HG02943 (cell line): ENCODE results near the gene PTPRK.
A peak's percentile ranks its signal among the peaks of the same experiment; 100 is the strongest.

Experiments
- ATAC-seq: cut with Tn5 transposase; IDR thresholded peaks from one replicate; pipeline ENCODE4 v1.9.1; 2021; ENCODE audit warnings: mild to moderate bottlenecking, low read depth, moderate library complexity; ENCODE audit not compliant: unreplicated experiment

PTPRK gene

DNA sequence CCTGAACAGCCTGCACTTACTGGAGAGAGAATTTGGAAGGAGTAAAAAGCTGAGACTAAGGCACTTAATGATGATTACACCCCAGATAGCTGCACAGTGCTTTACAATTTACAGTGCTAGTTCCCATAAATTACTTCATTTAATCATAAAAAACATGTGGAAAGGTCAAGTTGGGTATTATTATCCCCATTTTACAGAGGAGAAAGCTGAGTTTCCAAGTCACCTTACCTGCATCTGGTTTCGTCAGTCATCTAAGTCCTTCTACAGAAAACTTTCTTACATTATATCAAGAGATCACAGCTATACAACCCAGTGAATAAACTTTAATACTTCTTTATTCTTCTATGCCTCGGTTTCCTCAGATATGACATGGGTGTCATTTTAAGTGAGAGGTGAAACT is 3.3 kb downstream of the PTPRK start:
- no peak for ATAC-seq

DNA sequence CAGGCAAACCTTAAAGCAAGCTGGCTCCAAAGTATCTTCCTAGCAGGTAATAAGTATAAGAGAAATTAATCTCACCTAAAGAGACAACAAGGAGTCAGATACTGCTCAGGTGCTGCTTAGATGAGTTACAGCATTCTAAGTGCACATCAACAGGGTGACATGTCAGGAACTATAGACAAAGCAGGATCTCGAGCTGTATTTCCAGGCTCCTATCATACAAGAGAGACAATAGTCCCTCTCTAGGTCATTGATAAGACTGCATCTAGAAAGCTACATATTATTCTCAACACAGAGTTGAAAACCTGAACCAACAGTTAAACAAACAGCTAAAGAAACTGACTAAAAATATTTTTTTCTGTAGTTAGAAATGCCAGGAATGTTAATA is 3.9 kb downstream of the PTPRK start:
- no peak for ATAC-seq

DNA sequence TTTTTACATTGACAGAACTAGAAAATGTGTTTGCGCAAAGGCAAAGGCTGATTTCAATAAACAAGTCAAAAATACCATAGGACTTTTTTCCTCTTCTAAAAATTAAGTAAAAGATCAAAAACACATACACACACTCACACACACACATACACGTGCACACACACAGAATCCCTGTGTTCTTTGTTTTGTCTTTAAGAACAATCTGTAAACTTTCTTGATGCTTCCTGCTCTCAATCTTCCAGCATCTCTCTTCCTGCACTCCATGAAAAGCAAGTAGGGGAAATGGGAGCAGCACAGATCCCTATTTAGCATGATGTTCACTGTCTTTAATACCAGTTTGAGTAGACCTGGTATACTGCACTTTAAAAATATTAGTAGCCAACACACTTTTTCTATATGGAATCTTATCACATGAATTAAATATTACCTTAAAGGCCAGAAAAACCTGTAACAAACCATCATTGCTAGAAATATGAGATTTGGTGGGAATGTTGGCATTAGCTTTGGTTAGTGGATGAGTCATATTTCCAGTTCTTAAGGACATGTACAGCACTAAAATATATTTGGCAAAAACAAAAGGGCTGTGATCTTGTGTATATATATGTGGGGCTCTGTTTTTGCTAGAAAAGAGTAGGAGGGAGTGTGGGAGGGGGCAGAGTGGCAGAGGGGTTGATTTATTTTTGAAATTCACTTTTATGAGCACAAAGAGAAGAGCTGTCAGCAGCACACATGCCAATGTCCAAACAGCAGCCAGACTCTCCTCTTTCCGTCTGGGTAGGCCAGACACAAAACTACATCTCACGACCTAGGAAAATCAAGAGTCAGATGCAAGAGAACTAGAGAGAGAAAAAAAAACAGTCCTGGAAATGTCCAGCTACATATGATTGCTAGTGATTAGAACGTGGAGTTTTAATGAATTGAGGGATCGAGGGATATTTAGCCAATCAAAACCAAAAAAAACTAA is 4.6 kb downstream of the PTPRK start:
- ATAC-seq = no peak

DNA sequence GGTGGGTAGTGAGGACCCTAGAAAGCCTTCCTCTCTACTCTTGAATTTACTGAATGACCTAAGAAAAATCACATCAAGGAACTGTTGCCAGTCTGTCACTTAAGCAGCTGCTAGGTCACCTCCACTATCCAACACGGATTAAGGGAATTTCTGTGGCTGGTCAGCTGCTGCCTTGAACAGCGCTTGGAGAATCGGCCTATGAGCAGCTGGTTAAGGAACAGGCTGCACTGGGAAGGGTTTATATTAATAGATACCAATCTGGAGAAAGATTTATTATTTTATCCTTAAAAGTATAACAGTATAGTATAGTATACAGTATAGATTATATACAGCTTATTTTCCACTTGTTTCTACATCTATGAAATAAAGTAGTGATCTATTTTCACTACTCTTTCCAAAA is 6.5 kb downstream of the PTPRK start:
- no peak for ATAC-seq

DNA sequence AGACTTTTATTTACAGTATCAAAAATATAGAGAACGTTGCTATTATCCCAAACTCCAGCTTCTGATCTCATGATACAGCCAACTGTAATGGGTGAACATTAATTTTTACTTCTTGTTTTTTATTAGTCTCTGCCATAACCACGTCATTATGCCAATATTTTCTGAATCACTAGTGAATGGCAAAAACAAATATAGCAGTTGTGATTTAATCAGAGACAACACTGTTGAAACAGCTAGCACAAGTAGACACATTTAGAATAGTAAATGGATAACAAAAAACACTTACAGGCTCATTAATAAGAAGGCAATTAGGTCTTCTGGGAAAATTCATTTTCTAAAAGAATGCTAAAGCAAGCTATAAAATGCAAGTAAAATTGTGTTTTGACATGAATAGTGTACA is 8.1 kb downstream of the PTPRK start:
- no peak for ATAC-seq

DNA sequence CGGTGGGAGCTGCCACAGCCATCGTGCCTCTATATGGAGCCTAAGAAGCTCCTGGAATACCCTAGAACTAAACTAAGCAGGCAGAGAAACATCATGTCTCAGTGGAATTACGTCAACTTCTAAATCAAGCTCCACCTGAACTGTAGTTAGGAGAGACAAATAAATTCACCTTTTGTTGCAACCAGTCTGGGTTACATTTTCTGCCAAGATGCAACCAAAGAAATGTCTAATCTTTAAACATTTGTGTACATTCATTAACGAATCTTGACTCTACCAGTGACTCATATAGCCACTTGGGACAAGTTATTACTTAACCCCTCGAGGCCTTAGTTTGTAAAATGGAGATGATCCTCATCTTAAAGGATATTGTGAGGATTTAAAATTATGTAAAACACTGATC is 8.9 kb downstream of the PTPRK start:
- peak; percentile 59 for ATAC-seq

DNA sequence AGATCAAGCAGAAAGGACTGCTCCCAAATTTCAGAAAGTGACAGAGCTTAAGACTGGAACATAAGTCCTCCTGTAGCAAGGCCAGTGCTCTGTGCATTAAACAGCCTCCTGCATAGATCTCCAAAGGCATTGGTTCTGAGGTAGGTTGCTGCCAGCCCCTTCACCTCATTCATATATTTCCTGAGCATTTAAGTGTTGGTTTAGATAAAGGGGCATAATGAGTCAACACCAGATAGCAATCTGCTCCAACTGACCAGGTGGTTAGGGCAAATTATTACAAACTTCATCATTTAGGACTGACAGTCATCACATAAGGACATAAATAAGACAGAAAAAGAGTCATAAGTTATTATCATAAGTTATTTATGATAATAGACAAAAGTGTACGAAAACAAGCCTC is 10.7 kb downstream of the PTPRK start:
- no peak for ATAC-seq

DNA sequence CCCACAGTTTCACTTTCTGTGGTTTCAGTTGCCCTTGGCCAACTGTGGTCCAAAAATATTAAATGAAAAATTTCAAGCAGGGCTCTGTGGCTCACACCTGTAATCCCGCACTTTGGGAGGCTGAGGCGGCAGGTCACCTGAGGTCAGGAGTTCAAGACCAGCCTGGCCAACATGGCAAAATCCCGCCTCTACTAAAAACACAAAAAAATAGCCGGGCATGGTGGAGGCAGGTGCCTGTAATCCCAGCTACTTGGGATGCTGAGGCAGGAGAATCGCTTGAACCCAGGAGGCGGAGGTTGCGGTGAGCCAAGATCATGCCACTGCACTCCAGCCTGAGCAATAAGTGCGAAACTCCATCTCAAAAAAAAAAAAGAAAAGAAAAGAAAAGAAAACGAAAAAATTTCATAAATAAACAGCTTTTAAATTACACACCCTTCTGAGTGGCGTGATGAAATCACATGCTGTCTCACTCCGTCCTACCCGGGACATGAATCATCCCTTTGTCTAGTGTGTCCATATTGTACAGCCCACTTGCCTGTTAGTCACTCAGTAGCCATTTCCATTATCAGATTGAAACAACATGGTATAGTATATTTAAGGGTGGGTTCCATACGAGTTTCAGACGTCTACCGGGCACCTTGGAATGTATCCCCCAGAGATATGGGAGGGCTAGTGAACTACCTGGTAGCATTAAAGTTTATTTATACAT is 11.7 kb downstream of the PTPRK start:
- ATAC-seq = no peak

DNA sequence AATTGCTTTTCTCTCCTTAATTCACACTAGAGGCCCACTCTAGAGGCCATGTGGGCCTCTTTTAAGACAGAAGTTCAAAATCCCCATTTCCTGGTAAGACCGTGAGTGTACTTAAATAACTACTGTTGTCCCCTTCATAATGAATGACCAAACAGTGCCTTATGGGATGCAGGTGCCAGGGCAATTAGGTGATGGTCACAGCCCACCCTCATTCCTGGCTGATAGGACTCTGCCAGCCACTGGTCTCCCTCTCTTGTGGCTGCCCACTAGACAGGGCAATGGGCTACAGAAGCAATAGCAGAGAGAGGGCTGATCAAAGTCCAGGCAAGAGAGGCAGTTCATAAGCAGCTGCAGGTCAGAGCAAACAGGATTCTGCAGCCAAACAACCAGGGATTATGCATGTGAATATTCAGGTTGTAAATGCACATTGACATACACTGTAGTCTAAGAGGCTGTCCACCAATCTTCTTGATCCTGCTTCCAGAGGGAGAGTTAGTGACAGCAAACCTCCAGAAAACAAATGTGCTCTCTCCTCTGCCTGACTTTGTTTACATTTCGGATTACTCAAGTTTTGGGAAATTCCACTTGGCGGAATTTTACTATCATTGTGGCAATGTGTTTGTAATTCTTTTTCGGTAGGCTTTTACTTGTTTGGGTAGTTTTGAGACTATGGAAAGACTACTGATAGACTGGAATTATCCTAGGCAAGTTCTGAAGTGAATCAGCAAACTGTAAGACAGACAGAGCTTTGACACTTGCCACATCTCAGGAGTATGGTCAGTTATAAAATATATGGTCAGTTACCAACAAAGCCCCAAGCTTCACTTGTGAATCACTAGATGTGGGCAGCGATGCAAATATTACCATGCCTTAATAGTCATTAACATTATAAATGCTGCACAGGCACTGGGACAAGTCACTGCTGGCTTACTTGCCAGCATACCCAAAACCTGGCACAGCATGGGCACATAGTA is 12.8 kb downstream of the PTPRK start:
- no peak for ATAC-seq

DNA sequence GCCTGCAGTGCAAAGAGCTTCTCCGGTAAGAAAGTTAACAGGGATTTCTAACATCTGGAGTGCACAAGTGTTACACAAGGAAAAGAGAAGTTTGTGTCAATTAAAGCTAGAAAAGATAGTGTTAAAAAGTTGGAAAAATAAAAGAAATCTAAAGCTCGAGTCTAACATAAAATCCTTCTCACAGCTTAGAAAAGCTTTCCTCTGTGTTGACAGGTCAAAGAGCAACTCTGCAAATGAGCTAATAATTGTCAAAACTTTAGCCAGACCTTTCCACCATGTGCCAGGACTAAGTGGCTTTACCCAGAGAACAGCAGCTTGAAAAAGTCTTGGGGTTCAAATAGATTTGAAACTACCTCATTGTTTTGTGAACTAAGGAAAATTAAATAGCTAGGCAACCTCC is 14.8 kb downstream of the PTPRK start:
- ATAC-seq = no peak

DNA sequence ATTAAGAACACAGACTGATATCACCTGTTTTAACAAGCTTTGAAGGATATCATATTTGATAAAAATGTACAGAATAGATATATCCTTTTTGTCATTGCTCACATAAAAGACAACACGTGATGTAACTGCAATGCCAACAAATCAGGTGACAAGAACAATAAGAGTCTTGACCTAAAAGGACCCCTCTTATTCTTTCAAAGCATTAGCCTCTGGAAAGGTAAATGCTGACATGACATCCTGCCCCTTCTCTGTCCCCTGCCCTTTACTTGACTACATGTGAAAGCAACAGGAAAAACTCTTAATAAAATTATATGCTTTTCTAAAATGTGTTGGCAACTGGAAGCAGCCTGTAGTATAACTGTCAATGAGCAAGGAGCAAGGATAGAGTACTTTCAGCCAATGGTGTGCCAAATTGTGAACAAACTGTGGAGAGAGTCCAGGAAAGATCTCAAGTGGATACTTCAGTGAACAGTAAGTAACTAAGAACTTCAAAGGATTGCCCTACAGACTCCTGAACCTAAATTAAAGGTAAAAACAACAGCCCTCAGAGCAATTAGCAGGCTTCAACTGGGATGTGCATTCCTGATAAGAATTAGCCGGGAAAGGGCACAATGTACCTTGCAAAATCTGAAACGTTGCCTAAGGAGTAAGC is 16.3 kb downstream of the PTPRK start:
- no peak for ATAC-seq

DNA sequence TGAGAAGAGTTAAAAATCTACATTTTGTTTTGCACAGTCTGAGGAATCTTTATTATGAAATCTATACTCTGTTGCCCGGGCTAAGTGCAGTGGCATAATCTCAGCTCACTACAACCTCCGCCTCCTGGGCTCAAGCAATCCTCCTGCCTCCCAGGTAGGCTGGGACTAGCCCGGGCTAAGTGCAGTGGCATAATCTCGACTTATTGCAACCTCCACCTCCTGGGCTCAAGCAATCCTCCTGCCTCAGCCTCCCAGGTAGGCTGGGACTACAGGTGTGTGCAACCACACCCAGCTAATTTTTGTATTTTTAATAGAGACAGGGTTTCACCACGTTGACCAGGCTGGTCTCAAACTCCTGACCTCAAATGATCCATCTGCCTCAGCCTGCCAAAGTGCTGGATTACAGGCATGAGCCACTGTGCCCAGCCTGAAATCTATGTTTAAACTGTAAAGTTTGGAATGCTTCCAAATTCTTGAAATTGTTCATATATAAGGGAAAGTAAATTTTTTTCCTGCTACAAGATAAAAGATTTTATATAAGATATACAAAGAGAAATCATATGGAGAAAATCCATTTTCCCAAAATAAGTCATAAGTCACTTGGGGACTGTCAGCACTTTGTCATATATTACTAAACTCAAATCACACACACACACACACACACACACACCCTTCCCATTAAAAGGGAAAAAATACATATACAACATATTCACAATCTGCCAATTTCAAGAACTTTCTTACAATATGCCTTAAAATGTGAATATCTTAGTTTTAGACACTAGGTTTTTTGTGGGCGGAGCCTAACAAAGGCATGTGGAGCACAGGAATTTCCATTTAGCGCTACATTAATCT is 19.4 kb downstream of the PTPRK start:
- no peak for ATAC-seq

DNA sequence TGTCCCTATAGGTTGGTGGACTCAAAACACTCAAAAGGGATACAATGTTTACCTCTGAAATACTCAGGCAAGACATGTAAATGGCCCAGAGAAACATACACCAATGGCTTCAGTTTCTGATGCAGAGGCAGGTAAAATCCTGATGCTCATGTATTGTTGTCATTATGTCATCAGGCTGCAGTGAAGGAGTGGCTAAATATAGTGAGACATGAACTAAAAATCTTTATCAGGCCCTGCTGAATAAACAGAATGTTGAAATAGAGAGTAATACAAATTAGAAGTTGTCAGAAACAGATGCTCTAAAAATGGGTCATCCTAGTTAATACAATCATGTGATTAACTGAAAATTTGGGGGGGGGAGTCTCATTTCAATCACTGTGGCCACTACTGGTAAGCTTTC is 20.4 kb downstream of the PTPRK start:
- ATAC-seq = no peak

DNA sequence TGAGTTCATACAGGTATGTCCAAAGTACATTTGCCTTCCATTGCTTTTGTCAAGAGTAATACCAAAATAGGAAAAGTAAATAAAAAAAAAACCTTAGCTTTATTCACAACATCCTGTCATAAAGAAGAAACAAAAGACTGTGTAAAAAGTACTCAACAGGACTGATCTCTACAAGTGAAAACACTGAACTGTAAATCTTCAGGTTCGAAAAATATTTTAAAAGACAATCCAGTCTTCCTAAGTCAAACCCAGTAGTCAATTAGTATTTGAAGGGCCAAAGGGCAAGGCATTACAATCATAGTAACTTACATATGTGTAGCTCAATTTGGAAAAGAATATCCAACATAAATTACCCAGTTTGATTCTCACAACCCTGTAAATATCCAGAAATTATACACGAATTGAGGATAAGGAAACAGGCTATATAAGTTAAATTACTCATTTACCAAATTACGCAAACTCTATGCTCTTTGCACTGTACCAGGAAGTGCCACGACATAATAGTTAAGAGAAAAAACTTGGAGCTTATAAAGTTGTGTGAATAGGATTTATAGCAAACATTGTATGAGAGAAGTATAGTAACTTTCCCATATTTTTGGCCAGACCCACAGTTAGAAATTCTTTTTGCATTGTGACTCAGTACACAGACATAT is 21.2 kb downstream of the PTPRK start:
- no peak for ATAC-seq

DNA sequence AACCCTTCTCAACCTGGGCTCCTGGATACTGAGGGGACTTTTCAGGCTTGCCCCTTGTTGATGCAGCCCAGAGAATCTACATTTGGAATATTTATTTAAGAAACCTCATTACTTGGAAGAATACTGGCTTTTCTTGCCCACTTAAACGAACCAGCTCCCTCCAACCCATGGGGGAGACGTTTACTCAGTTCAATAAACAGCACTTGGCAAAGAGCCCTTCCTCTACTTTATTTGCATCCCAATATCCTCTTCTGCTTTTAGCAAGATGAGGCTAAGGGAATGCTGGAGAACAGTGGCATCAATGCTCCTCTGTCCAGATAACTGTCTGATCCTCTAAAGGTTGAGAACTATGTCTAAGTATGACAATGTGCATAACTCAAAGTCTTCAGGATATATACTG is 22.2 kb downstream of the PTPRK start:
- ATAC-seq = no peak

DNA sequence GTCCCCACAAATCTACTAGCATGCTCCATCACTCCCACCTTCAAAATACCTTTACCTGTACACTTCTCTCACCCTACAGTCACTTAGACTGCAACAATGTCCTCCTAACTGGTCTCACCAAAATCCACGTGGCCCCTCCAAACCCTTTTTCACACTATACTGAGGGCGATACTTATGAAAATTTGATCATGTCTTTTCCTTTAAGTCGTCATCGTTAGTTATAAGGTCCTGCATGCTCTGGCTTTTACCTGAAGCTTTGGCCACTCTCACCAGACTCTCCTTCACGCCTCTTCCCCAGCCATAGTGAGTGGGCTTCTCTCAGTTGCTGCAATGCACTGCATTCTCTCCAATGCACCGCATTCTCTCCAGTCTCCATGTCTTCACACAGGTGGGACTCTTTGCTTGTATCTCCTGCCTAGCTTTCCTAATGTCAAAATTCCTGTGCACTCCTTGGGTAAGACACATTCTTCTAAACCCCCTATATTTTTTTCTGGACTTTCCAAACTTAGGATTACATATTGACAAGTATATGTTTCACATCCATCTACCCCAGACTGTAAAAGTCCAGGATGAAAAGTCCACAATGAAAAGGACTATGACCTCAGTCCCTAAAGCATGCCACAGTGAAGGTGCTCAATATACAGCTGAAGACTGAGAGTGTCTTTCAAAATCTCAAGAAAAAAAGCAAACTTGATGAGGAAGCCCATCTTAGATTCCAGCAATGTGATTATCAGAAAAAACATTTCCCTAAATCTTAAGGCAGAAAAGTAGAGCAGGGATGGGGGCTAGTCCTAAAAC is 24.7 kb downstream of the PTPRK start:
- no peak for ATAC-seq

DNA sequence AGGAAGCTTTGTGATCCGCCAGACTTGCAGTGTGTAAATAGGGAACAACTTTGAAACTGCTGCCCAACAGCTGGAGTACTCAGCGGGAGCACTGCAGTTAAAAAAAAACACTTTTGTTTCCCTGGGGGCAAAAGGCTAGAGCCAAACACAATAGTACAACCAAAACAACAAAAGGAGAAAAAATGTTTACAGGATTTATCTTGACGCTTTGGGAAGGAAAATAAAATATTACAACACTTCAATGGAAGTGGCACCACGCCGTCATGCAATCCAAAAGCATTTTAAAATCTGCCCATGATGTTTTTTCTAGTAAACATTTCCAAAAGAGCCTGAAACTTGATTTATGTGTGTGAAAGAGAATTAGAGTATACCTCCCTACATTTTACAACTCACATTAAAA is 26.0 kb downstream of the PTPRK start:
- ATAC-seq = no peak

DNA sequence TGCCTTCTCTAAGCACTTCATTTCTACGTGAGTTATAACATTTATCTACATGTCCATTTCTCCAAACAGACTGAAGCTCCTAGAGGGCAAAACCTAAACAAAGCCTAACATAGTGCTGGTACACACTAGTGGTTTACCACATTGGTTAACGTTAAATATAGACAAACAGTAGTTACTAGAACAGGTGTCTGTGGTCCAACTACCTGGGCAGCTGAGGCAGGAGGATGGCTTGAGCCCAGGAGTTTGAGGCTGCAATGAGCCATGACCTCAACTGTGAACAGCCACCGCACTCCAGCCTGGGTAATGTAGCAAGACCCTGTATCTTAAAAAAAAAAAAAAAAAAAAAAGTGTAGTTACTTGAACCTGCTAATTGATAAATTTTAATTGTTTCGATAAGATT is 26.5 kb downstream of the PTPRK start:
- ATAC-seq = peak; percentile 65
